ENCODE results near the gene PDLIM5.
"Not testable (repeated sequence)": the region's sequence is repeated elsewhere in the genome, so short reads cannot be mapped to it uniquely, and the experiment has no call there.

PDLIM5 gene

GRCh38 chr4:94466923-94467322 is 15.2 kb downstream of the PDLIM5 start:
- DNase-seq, result no peak

GRCh38 chr4:94468093-94468769 is 16.5 kb downstream of the PDLIM5 start:
- no peak for DNase-seq

- no peak for DNase-seq
Measured at GRCh38 chr4:94469221-94469784, 17.6 kb downstream of the PDLIM5 start.

GRCh38 chr4:94470132-94470531 is 18.4 kb downstream of the PDLIM5 start:
- DNase-seq, result no peak

DNA sequence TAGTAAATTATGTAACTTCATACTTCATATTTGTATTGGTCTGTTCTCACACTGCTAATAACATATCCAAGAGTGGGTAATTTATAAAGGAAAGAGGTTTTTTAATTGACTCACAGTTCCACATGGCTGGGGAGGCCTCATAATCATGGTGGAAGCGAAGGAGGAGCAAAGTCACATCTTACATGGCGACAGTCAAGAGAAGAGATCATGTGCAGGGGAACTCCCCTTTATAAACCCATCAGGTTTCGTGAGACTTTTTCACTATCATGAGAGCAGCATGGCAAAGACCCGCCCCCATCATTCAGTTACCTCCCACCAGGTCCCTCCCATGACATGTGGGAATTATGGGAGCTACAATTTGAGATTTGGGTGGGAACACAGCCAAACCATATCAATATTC is 19.0 kb downstream of the PDLIM5 start:
- DNase-seq, result not testable (repeated sequence)

DNA sequence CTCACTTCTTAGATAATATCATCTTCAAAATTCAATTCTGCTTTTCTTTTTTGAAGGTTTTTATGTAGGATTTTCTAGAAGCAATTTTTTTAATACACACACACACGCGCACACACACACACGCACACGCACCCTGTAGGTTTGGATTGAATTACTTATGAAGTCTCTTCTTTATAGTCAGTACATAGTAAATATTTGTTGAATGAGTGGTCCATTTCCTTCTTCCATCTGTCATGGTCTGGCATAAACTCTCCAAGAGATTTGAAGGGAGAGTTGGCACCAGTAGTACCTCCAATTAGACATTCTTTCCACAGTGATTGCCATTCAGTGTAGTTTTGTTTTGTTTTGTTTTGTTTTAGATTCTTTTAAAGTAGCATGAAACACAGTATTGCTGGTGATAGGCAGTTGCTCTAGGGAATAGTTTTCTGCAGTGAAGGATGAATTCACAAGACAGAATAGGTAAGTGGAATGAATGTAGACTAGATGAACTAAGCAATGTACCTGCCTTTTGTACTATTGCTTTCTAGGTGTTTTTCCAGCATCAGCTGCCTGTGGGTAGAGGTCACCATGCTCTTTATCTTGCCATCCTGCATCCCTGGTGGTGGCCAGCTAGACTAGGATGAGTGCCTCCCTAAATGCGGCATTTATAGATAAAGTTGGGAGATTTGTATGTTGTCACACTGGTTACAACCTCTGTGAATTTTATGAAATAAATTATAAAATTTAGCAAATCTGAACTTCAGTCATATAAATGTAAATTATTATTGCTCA is 20.5 kb downstream of the PDLIM5 start:
- no peak for DNase-seq

- no peak for DNase-seq
Measured at GRCh38 chr4:94475050-94475449, 23.3 kb downstream of the PDLIM5 start.

- DNase-seq, result no peak
Measured at GRCh38 chr4:94475794-94476193, 24.1 kb downstream of the PDLIM5 start.

- no peak for DNase-seq
Measured at GRCh38 chr4:94477227-94477626, 25.5 kb downstream of the PDLIM5 start.

- DNase-seq, result not testable (repeated sequence)
Measured at GRCh38 chr4:94478805-94479204, 27.1 kb downstream of the PDLIM5 start.

DNA sequence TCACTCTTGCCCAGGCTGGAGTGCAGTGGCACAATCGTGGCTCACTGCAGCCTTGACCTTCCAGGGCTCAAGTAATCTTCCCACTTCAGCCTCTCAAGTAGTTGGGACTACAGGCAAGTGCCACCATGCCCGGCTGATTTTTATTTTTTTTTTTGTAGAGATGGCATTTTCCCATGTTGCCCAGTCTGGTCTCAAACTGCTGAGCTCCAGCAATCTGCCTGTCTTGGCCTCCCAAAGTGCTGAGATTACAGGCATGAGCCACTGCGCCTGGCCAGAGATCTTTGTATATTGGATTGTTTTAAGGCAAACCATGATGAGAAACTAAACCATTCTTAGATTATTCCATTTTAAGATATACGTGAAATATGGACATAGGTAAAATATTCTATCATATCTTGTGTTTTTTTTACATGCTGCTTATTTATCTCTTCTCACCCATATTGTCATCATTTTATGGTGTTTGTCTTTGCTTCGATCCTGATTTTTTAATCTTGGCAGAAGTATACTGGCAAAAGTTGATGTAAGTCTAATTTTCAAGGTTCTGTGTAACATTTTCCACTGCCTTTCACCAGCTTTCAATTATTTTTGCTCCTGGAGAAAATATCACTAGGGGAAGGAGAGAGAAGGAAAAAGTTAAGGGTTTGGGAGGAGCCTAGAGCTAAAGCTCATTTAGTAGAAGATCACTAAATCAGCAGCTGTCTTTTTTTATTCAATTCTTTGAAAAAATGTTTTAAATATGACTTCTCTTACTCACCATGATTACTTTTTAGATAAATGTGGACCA is 27.8 kb downstream of the PDLIM5 start:
- no peak for DNase-seq

DNA sequence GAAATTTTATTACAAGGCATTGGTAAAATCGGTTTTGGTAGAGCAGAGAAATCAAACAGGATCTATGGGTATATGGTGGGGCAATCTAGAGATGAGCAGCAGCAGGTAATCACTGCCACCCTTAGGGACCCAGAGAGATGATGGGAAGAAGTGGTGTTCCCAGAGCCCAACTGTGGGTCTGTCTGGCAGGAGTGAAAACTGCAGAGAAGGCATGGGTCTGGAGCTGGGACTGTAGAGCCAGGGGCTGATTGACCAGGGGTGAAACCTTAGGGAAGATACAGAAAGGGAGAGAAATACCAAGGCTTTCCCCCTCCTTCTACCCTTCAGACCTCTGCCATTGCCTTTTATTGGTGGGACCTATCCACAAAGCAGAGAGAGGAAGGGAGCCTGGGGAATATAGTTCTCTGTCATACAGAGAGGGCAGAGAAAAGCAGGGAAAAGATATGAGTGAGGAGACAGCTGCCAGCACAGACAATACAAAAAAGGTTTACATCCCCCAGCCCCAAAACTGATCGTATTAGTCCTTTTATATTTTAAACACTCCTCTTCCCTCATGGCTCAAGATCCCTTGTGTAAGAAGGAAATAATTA is 28.7 kb downstream of the PDLIM5 start:
- no peak for DNase-seq

- no peak for DNase-seq
Measured at GRCh38 chr4:94483895-94484294, 32.2 kb downstream of the PDLIM5 start.

DNA sequence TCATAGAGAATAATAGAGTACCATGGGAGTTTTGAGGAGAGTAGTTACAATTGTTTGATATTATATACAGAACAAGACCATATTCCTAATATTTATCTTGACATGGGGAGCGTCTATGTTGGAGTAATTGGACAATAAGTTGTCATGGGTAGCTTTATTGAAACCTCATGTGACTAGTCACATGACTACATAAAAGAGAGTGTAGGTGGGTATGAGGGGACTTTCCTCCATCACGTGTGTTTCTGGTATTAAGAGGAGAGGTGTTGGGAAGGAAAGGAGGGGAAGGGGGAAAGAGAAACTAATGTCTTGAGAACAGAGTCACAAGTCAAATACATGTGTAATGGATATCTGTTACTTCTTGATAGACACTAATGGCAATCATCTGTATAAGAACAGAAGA is 33.1 kb downstream of the PDLIM5 start:
- no peak for DNase-seq

DNA sequence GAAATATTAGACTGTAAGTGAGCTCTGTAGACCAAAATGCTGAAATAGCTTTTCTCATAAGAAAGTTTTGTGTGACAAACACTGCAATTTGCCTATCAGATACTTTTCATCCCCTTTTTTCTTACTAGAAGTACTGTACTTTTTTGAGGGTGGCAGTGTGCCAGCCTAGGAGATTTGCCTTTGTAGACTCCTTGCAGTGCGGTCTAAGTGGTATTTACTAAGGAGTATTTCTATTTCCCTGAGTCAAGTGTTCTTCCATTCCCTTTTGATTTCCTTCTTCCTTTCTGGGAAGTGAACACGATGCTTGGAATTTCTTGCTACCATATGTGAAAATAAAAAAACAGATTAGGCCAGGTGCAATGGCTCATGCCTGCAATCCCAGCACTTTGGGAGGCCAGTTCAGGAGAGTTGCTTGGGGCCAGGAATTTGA is 34.6 kb downstream of the PDLIM5 start:
- no peak for DNase-seq

GRCh38 chr4:94488670-94489069 is 36.9 kb downstream of the PDLIM5 start:
- DNase-seq, result no peak

- DNase-seq, result no peak
Measured at GRCh38 chr4:94489098-94489497, 37.4 kb downstream of the PDLIM5 start.

DNA sequence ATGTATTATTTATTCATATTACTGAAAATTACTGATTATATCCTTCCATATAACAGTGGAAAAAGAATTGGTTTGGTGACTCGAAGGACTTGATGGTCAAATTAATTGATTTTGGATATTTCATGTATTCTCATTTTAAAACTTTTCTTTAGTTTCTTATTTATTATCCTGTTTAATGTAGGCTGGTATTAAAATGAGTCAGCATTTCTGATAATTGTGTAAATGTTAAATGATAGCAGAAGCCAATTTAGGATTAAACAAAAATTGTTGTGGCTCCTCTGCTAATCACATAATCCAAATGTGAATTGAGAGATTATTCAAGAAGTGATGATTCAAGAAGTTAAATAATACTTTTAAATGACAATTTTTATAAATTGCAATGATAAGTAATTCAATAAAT is 38.7 kb downstream of the PDLIM5 start:
- no peak for DNase-seq

DNA sequence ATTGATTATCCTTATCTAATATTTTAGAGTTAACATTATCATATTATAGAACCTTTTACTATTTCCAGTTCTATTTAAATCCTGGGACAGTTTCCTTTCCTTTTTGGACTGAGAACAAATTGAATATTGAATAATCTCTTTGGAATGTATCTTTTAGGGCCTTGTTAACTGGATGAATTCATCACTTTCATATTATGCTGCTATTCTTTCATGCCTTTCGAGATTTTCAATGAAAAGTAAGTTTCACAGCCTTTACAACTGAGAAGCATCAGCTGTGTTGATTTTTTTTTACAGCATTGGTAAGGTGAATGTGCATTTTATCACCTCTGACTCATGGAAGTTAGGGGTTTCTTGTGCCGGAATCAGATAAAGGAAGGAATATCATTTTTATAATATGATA is 39.6 kb downstream of the PDLIM5 start:
- DNase-seq, result no peak

- DNase-seq, result no peak
Measured at GRCh38 chr4:94495408-94495807, 43.7 kb downstream of the PDLIM5 start.

DNA sequence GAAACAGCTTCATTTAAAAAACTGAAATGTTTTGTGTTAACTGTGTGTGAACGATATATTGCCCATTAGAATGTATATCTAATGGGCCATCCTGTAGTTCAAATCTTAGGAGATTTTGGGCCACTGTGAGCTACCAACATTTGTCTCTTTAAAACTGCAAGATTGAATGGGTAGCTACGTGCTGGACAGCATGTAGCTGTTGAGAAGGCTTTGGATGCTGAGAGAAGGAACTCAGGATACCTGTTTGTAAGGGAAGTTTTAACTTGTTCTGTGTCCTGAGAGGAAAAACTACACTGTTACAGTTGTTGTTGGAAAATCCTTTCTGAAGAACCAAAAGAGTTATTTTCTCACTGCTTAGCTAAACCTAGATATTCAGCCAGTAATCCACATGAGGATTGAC is 45.9 kb downstream of the PDLIM5 start:
- no peak for DNase-seq

DNA sequence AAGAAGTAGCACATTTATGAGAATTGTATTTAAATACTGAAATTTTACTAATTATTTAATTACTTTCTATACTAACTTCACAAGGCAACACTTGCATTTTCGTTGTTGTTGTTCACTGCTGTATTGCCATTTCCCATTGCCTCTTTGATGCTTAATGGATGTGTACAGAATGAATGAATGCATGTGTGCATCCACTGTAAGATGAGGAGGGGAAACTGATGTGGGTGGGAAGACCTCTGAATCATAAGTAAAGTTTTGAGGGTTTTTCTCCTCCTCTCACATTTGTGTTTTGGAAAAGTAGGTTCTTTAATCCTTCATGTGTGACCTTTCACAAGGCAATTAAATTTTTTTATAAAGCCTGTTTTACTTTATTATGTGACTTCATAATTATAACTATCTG is 46.8 kb downstream of the PDLIM5 start:
- no peak for DNase-seq

GRCh38 chr4:94500685-94501084 is 48.9 kb downstream of the PDLIM5 start:
- no peak for DNase-seq

All from activated CD4-positive, alpha-beta T cell treated with anti-CD3 and anti-CD28 coated beads, Interleukin-2, Interleukin-6, amounts not matched to agents 100 ng/mL and 50 ng/mL, durations not matched to agents 16 hours and 8 hours (primary cell).